Stimulated activated naive CD8-positive, alpha-beta T cell treated with anti-CD3 and anti-CD28 coated beads, Interleukin-15, amount 100 ng/mL, for 72 hours (primary cell): ENCODE measurements around the gene PHF12.

Source experiments
- ATAC-seq: fragments of 150-1000 bp; cut with Tn5 transposase; 2 replicates; pipeline ENCODE4 v1.10.0; 2021; ENCODE audit warnings: mild to moderate bottlenecking, moderate library complexity
- DNase-seq, 2 donors: peaks; one replicate each; pipeline ENCODE4 v3.0.0; 2021 to 2022
- H3K27ac Mint-ChIP-seq, 2 donors: one replicate each; pipeline ENCODE4 v1.8.0; 2022; ENCODE audit warnings: mild to moderate bottlenecking in 2 of 2, mixed read lengths in 2 of 2, moderate library complexity in 2 of 2
- H3K27me3 Mint-ChIP-seq: one replicate; pipeline ENCODE4 v1.8.0; 2022; ENCODE audit warnings: mixed read lengths
- H3K4me1 Mint-ChIP-seq: one replicate; pipeline ENCODE4 v1.8.0; 2022; ENCODE audit warnings: mild to moderate bottlenecking, mixed read lengths
- H3K4me3 Mint-ChIP-seq, 2 donors: one replicate each; pipeline ENCODE4 v1.8.0; 2022; ENCODE audit warnings: mild to moderate bottlenecking in 2 of 2, mixed read lengths in 2 of 2, moderate library complexity in 1 of 2
- H3K9me3 Mint-ChIP-seq, 2 donors: one replicate each; pipeline ENCODE4 v1.8.0; 2022; ENCODE audit warnings: mixed read lengths in 2 of 2

The PHF12 gene

DNA sequence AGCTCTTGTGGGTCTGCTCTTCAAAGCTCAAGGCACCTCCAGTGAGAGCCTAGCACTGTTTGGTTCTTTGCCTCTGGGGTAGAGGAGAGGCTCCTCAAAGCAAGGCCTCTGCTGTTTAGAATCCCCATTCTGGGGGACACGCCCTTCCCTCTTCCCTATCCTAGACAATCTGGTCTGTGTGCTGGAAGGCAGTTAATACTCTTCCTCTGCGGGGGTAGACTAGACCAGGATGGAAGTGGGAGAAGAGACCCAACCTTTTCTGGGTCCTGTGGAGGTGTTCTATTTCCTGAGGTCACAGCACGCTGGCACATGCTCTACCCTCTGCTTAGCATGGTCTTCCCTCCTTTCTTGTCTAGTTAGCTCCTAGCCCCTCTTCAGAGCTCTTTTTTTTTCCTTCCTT is 88.8 kb downstream of the PHF12 start:
- ATAC-seq (no peak), DNase-seq (no peak)
- H3K4me3 Mint-ChIP-seq = no peak overlapping the region
- H3K9me3 Mint-ChIP-seq = no peaks in the 10 kb centered on the region
- H3K27me3 Mint-ChIP-seq = no peaks in the 10 kb centered on the region
- H3K4me1 Mint-ChIP-seq = peaks cover 15% of the 10 kb centered on the region
- H3K27ac Mint-ChIP-seq = peak overlapping the region; percentile 10 to 59

DNA sequence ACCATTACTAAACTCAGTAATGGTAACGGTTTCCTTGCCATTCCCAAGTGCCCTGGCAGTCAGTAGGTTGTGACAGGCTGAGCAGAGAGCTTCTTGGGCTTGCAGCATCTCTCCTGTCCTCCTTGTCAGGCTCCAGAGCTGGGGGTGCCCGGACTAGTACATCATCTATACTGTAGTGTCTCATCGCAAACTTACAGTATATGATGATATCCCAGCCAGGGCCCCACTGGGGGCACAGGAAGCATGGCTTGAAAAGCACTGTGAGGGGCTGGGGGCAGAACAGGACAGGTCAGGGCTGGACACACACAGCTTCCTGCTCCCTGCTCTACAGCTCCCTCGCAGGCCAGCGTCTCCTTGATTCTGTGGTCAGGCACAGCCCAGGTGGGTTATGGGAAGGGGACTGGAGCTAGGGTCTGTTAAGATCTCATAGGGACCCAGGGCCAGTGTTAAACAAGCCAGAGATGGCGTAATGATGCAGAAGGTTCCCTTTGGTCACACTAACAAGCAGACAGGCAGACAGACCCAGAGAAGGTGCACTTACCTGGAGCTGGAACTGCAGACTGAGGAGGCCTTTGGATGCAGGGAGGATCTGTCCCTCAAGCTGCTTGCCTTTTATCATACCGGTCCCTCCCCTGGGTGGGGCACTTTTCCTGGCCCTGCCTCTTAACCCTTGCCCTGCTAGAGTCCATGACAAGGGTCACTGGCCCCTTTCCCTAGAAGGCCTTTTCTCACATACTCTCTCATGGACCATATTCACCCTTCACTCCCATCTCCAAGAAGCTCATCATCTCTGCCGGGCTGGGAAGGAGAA is 89.7 kb downstream of the PHF12 start:
- Mint-ChIP-seq H3K4me3 (no peak overlapping the region), H3K27ac (peak overlapping the region in 1 of 2 donors; percentile 52), H3K27me3 (no peaks in the 10 kb centered on the region), H3K4me1 (peaks cover 24% of the 10 kb centered on the region), H3K9me3 (no peaks in the 10 kb centered on the region)
- DNase-seq (no peak), ATAC-seq (no peak)

DNA sequence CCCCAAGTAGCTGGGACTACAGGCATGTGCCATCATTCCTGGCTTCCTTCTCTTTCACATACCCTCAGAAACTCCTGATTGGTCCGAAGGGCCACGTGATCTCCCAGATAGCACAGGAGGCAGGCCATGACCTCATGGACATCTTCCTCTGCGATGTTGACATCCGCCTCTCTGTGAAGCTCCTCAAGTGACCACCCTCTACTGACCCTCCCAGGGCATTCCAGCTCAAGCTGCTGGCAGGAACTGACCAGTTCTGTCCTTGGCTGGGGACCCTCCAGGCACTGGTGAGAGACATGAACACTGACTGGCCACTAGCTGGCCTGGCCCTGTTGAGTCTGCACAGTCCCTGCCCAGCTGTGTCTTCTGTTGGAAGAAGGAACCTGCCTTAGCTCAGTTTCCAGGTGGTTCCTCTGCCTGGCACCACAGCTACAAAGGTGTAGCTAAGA is 90.9 kb downstream of the PHF12 start:
- H3K4me1 Mint-ChIP-seq = peaks cover 32% of the 10 kb centered on the region
- H3K27me3 Mint-ChIP-seq = no peaks in the 10 kb centered on the region
- DNase-seq (no peak), ATAC-seq (no peak)
- H3K27ac Mint-ChIP-seq = peak overlapping the region in 1 of 2 donors; percentile 83
- H3K9me3 Mint-ChIP-seq = no peaks in the 10 kb centered on the region
- no peak overlapping the region for H3K4me3 Mint-ChIP-seq

DNA sequence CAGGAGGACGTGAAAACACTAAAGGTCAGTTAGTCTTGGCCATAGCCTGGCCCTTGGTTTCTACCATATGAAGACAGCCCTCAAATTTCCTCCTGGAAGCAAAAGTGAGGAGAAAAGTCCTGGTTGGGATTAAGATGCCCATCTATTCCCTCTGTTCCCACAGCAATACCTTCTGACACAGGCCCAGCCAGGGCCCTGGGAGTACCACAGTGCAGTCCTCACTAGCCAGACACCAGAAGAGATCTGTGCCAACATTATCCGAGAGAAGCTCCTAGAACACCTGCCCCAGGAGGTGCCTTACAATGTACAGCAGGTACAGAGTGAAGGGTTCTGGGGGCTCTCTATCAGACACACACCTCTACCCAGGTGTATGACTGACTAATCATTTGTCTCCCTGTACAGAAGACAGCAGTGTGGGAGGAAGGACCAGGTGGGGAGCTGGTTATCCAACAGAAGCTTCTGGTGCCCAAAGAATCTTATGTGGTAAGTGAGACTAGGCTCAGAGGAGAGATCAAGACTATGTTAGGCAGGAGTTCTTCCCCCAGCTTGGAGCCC is 92.4 kb downstream of the PHF12 start:
- no peak overlapping the region for H3K4me3 Mint-ChIP-seq
- no peaks in the 10 kb centered on the region for H3K27me3 Mint-ChIP-seq
- DNase-seq (no peak), ATAC-seq (no peak)
- peaks cover 40% of the 10 kb centered on the region for H3K4me1 Mint-ChIP-seq
- no peaks in the 10 kb centered on the region for H3K9me3 Mint-ChIP-seq
- H3K27ac Mint-ChIP-seq = peak overlapping the region in 1 of 2 donors; percentile 93

DNA sequence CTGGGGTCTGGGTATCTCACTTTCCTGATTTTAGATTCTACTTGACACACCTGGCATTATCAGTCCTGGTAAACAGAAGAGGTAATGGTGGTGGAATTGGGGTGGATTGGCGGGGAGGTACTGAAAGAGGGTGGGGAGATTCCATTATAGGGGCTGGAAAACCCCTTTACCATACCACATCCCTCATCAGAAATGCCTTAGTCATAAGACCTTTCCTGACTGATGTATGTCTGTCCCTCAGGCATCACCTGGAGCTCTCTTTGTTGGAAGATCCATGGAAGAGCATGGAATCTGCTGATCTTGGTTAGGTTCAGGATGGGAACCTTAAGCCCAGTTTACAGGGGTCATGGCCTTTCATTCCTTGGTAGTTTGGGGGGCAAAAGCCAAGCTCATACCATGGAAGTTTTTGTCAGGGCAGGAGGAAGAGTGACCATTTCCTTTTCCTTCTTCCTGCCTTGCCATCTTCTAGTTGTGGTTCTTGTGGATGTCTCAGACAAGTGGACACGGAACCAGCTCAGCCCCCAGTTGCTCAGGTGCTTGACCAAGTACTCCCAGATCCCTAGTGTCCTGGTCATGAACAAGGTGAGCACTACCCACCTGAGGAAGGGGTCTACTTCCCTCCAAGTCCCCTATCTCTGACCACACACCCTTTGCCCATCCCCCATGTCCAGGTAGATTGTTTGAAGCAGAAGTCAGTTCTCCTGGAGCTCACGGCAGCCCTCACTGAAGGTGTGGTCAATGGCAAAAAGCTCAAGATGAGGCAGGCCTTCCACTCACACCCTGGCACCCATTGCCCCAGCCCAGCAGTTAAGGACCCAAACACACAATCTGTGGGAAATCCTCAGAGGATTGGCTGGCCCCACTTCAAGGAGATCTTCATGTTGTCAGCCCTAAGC is 93.2 kb downstream of the PHF12 start:
- ATAC-seq = peak; percentile 56
- Mint-ChIP-seq H3K27ac (peak overlapping the region; percentile 75 to 93), H3K27me3 (no peaks in the 10 kb centered on the region), H3K4me1 (peaks cover 42% of the 10 kb centered on the region), H3K9me3 (no peaks in the 10 kb centered on the region), H3K4me3 (peak overlapping the region in 1 of 2 donors; percentile 21)
- no peak for DNase-seq

DNA sequence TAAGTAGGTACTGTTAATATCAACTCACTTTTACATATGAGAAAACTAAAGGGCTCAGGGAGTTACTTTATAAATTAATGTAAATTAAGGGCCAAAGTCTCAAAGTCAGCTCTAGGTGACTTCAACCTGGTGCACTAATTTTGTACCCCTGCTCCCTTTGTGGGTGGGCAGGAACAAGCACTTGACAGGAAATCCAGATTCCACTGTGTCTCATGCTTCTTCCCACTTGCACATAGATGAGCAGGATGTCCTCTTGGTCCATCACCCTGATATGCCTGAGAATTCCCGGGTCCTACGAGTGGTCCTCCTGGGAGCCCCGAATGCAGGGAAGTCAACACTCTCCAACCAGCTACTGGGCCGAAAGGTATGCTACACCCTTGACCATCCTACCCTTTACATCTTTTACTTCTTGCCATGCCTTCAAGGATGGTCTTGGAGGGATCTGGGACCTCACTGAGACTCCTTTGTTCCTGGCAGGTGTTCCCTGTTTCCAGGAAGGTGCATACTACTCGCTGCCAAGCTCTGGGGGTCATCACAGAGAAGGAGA is 95.2 kb downstream of the PHF12 start:
- Mint-ChIP-seq H3K27ac (peak overlapping the region in 1 of 2 donors; percentile 79), H3K9me3 (no peaks in the 10 kb centered on the region), H3K4me1 (peaks cover 42% of the 10 kb centered on the region), H3K27me3 (no peaks in the 10 kb centered on the region), H3K4me3 (peak overlapping the region; percentile 58 to 91)
- ATAC-seq (no peak), DNase-seq (no peak)

DNA sequence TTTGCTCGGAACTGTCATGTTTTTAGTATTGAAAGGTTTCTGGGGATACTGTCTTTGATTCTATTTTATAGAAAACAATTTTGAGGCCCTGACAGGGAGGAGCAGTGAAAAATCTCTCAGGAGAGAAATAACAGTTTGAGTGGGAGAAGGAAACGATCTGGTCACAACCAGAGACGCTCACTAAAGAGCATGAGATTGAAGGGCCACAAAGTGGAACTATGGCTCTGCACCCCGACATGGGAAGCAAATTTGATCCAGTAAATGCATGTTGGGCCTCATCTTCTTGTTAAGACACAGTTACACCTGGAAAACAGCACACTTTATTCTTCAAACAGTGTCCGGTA is 96.0 kb downstream of the PHF12 start:
- H3K27ac Mint-ChIP-seq = peak overlapping the region; percentile 89 to 95
- DNase-seq (no peak), ATAC-seq (no peak)
- peaks cover 42% of the 10 kb centered on the region for H3K4me1 Mint-ChIP-seq
- H3K27me3 Mint-ChIP-seq = no peaks in the 10 kb centered on the region
- no peaks in the 10 kb centered on the region for H3K9me3 Mint-ChIP-seq
- peak overlapping the region; percentile 86 to 91 for H3K4me3 Mint-ChIP-seq
